Endodermal cell (in vitro differentiated cells): ENCODE results near the gene RALGAPA2. TPM values are rescaled to one million over a fixed set of nuclear protein-coding genes. Genes with fewer than 3 reads are reported as not detected.

Experiments used
- DNase-seq: peaks from one replicate; pipeline ENCODE4 v3.0.0-alpha.2; 2017
- H3K27ac ChIP-seq: 2 replicates; pipeline ENCODE4 v1.5.1; 2013; ENCODE audit warnings: mild to moderate bottlenecking, low read depth, low read length, moderate library complexity
- H3K27me3 ChIP-seq: 2 replicates; pipeline ENCODE4 v1.6.1; 2013; ENCODE audit warnings: mild to moderate bottlenecking, low read length, moderate library complexity; ENCODE audit not compliant: insufficient read depth, control insufficient read depth, poor library complexity, severe bottlenecking
- H3K36me3 ChIP-seq: 2 replicates; pipeline ENCODE4 v1.7.0; 2013; ENCODE audit warnings: mild to moderate bottlenecking, low read length, moderate library complexity; ENCODE audit not compliant: control insufficient read depth, insufficient read depth
- H3K4me1 ChIP-seq: one replicate; pipeline ENCODE4 v1.7.0; 2013; ENCODE audit warnings: low read length; ENCODE audit not compliant: control insufficient read depth, insufficient read depth
- H3K4me3 ChIP-seq: 2 replicates; pipeline ENCODE4 v1.5.1; 2013; ENCODE audit warnings: mild to moderate bottlenecking, low read length, moderate library complexity
- H3K9ac ChIP-seq: 2 replicates; pipeline ENCODE4 v1.6.1; 2013; ENCODE audit warnings: mild to moderate bottlenecking, low read length, moderate library complexity; ENCODE audit not compliant: poor library complexity, severe bottlenecking; ENCODE audit errors: extremely low read depth
- H3K9me3 ChIP-seq: 2 replicates; pipeline ENCODE4 v1.6.1; 2013; ENCODE audit warnings: mild to moderate bottlenecking, low read length, moderate library complexity; ENCODE audit not compliant: control insufficient read depth
- H3K27ac Mint-ChIP-seq: 2 replicates; pipeline ENCODE4 v1.8.0; 2020; ENCODE audit warnings: mixed read lengths
- H3K27me3 Mint-ChIP-seq: 2 replicates; pipeline ENCODE4 v1.8.0; 2021; ENCODE audit warnings: mild to moderate bottlenecking, mixed read lengths; ENCODE audit not compliant: insufficient read depth
- H3K36me3 Mint-ChIP-seq: 2 replicates; pipeline ENCODE4 v1.8.0; 2020; ENCODE audit warnings: low read depth, mixed read lengths
- H3K4me1 Mint-ChIP-seq: 2 replicates; pipeline ENCODE4 v1.8.0; 2020; ENCODE audit warnings: mixed read lengths
- H3K4me3 Mint-ChIP-seq: 2 replicates; pipeline ENCODE4 v1.8.0; 2020; ENCODE audit warnings: mild to moderate bottlenecking, moderate library complexity, mixed read lengths
- H3K9me3 Mint-ChIP-seq: 2 replicates; pipeline ENCODE4 v1.8.0; 2020; ENCODE audit warnings: mild to moderate bottlenecking, mixed read lengths
- WGBS, 2 experiments: methylation state at CpG; one replicate each; pipeline versions ENCODE4 v1.1.5 to v1.1.7; 2013; ENCODE audit warnings: missing lambda C conversion rate in 2 of 2, mixed read lengths in 1 of 2; ENCODE audit not compliant: insufficient coverage in 1 of 2, insufficient read length in 1 of 2; 5-methylcytosine and 5-hydroxymethylcytosine counted together
- total RNA-seq, 2 donors: library from RNA; stranded (reverse); fragmentation: NEBNext Ultra II Directional in 1 of 2; extraction: Animal tissue kit (Norgen Biotek cat#: 25700) in 1 of 2; gene quantifications; 2 replicates in 1 of 2; 3 replicates in 1 of 2; pipeline ENCODE4 v1.2.1, GENCODE V29; 2021
- TF ChIP-seq, protein P1 (sequence below): fragments of 200-600 bp; sonication (generic); conservative IDR thresholded peaks from 2 replicates; pipeline ENCODE4 v1.5.0; 2021; ENCODE audit warnings: antibody characterized with exemption, mild to moderate bottlenecking

The RALGAPA2 gene
- total RNA-seq, 2 donors from 2014 or later = 19.5 to 24.6 TPM

DNA sequence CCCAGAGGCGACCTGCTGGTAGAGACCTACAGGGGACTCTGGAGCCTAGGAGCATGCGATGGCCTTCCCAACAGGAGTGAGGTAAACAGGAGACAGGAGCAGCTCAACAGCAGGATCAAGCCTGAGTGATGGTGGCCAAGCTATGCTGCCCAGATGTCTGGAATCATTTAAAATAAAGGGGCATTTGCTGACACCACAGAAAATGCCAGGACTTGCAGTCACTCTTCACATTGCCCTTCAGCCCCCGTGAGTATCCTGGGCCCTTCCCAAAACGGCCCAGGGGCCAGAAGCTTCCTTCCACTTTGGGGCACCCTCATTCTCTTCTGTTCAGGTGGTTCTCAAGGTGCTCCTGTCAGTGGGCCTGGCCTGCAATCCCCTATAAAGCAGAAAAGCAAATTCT is 321.3 kb downstream of the RALGAPA2 start:
- TF ChIP-seq, protein P1, sequence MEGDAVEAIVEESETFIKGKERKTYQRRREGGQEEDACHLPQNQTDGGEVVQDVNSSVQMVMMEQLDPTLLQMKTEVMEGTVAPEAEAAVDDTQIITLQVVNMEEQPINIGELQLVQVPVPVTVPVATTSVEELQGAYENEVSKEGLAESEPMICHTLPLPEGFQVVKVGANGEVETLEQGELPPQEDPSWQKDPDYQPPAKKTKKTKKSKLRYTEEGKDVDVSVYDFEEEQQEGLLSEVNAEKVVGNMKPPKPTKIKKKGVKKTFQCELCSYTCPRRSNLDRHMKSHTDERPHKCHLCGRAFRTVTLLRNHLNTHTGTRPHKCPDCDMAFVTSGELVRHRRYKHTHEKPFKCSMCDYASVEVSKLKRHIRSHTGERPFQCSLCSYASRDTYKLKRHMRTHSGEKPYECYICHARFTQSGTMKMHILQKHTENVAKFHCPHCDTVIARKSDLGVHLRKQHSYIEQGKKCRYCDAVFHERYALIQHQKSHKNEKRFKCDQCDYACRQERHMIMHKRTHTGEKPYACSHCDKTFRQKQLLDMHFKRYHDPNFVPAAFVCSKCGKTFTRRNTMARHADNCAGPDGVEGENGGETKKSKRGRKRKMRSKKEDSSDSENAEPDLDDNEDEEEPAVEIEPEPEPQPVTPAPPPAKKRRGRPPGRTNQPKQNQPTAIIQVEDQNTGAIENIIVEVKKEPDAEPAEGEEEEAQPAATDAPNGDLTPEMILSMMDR = no peak
- H3K4me3 Mint-ChIP-seq = no peak overlapping the region
- peaks cover 3% of the 10 kb centered on the region for H3K27me3 Mint-ChIP-seq
- DNase-seq = no peak
- no peak overlapping the region for H3K27ac ChIP-seq
- WGBS, 2 experiments = 94 to 95% methylated on average over 4 of the region's 4 CpGs
- H3K36me3 Mint-ChIP-seq = peaks cover 7% of the 10 kb centered on the region
- no peak overlapping the region for H3K9ac ChIP-seq
- no peaks in the 10 kb centered on the region for H3K27me3 ChIP-seq
- H3K36me3 ChIP-seq = no peaks in the 10 kb centered on the region
- H3K4me3 ChIP-seq = no peak overlapping the region
- no peaks in the 10 kb centered on the region for H3K4me1 ChIP-seq
- H3K9me3 ChIP-seq = no peaks in the 10 kb centered on the region
- no peaks in the 10 kb centered on the region for H3K9me3 Mint-ChIP-seq
- H3K4me1 Mint-ChIP-seq = no peaks in the 10 kb centered on the region
- H3K27ac Mint-ChIP-seq = no peak overlapping the region

DNA sequence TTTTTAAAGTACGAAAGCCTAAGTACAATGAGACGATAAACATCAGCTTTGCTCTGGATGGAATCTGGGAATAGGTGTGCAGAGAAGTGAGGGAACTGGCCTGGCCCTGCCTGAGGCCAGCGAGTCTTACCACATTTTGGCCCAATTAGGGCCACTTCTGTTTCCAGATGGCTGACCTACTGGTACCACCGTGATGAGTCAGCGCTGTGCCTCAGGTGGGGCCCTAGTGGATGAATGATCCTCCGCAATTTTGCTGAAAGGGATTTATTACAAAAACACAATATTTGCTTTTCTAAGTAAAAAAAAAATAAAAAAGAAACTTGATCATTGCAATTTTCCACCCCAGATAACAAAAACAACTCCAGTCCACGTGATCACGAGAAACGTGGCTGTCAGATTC is 322.1 kb downstream of the RALGAPA2 start:
- TF ChIP-seq, protein P1 = no peak
- H3K4me1 ChIP-seq = no peaks in the 10 kb centered on the region
- no peak overlapping the region for H3K9ac ChIP-seq
- no peak overlapping the region for H3K4me3 Mint-ChIP-seq
- H3K27ac ChIP-seq = no peak overlapping the region
- H3K9me3 ChIP-seq = no peaks in the 10 kb centered on the region
- no peaks in the 10 kb centered on the region for H3K27me3 ChIP-seq
- DNase-seq = no peak
- peaks cover 6% of the 10 kb centered on the region for H3K27me3 Mint-ChIP-seq
- H3K4me3 ChIP-seq = no peak overlapping the region
- 95 to 98% methylated on average over 6 to 9 of the region's 9 CpGs for WGBS, 2 experiments
- H3K9me3 Mint-ChIP-seq = no peaks in the 10 kb centered on the region
- H3K36me3 ChIP-seq = no peaks in the 10 kb centered on the region
- no peak overlapping the region for H3K27ac Mint-ChIP-seq
- no peaks in the 10 kb centered on the region for H3K4me1 Mint-ChIP-seq
- peaks cover 7% of the 10 kb centered on the region for H3K36me3 Mint-ChIP-seq

DNA sequence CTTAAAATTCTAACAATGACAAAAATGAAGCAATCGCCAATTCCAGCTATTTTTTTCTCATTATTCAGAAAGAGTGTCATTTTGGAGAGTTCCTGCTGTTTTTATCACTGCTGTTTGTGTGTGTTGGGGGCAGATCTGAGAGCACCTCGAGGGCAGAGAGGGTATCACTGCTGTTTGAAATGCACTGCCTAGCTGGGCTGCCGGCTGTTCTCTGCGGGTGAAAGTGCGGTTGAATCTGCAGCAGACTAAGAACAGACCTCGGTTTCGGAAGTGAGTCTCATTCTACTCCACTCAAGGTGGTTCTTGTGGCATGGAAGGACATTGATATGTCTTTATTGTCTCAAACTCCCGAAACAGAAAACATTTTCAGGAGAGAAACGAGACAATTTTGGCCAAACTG is 326.3 kb downstream of the RALGAPA2 start:
- no peaks in the 10 kb centered on the region for H3K9me3 Mint-ChIP-seq
- Histone ChIP-seq H3K27ac (no peak overlapping the region), H3K27me3 (no peaks in the 10 kb centered on the region), H3K9ac (no peak overlapping the region), H3K4me3 (no peak overlapping the region), H3K4me1 (no peaks in the 10 kb centered on the region), H3K9me3 (no peaks in the 10 kb centered on the region), H3K36me3 (no peaks in the 10 kb centered on the region)
- peaks cover 2% of the 10 kb centered on the region for H3K36me3 Mint-ChIP-seq
- peaks cover 9% of the 10 kb centered on the region for H3K27me3 Mint-ChIP-seq
- TF ChIP-seq, protein P1 = no peak
- no peak overlapping the region for H3K4me3 Mint-ChIP-seq
- no peak overlapping the region for H3K27ac Mint-ChIP-seq
- WGBS, 2 experiments = 89 to 90% methylated on average over 8 to 9 of the region's 9 CpGs
- no peaks in the 10 kb centered on the region for H3K4me1 Mint-ChIP-seq
- no peak for DNase-seq
